GM18526 (cell line): ENCODE measurements around the gene RAB32.

ENCODE experiments used
- POLR2A ChIP-seq: IDR thresholded peaks from 3 replicates; pipeline ENCODE4 v1.6.1; 2011; ENCODE audit not compliant: insufficient read length; ENCODE audit errors: extremely low read depth

Gene RAB32

GRCh38 chr6:146574211-146574610, 30.6 kb downstream of the RAB32 start:
- no peak for TF ChIP-seq POLR2A

- no peak for TF ChIP-seq POLR2A
Observed at GRCh38 chr6:146578054-146578453, 34.4 kb downstream of the RAB32 start.

GRCh38 chr6:146581968-146582367, 38.3 kb downstream of the RAB32 start:
- TF ChIP-seq POLR2A: no peak

- no peak for TF ChIP-seq POLR2A
Observed at GRCh38 chr6:146582857-146583256, 39.2 kb downstream of the RAB32 start.

- TF ChIP-seq POLR2A: no peak
Observed at GRCh38 chr6:146583966-146584365, 40.3 kb downstream of the RAB32 start.

GRCh38 chr6:146587459-146587858, 43.8 kb downstream of the RAB32 start:
- no peak for TF ChIP-seq POLR2A

- no peak for TF ChIP-seq POLR2A
Observed at GRCh38 chr6:146590492-146590891, 46.9 kb downstream of the RAB32 start.

- no peak for TF ChIP-seq POLR2A
Observed at GRCh38 chr6:146592451-146592850, 48.8 kb downstream of the RAB32 start.

GRCh38 chr6:146593986-146594385, 50.4 kb downstream of the RAB32 start:
- TF ChIP-seq POLR2A: no peak

GRCh38 chr6:146594495-146594894, 50.9 kb downstream of the RAB32 start:
- TF ChIP-seq POLR2A: no peak

GRCh38 chr6:146595972-146596731, 52.5 kb downstream of the RAB32 start:
- TF ChIP-seq POLR2A: no peak

GRCh38 chr6:146598772-146599405, 55.3 kb downstream of the RAB32 start, which contains the start of gene ADGB:
Gene ADGB (plus strand): TSS chr6:146598972. CDS start chr6:146599041, 69 bp downstream.
- TF ChIP-seq POLR2A: no peak

- TF ChIP-seq POLR2A: no peak
Observed at GRCh38 chr6:146601352-146601751, 57.7 kb downstream of the RAB32 start.

- no peak for TF ChIP-seq POLR2A
Observed at GRCh38 chr6:146602526-146602925, 58.9 kb downstream of the RAB32 start.
